H9 (cell line): ENCODE measurements around the gene TIMM17A. TPM values are rescaled to one million over a fixed set of nuclear protein-coding genes. Genes with fewer than 3 reads are reported as not detected.

ENCODE experiments used
- microRNA-seq: library from miRNA; unstranded; fragments of <30 nt; microRNA quantifications from one replicate; pipeline ENCODE4, GENCODE V29; 2020; ENCODE audit warnings: borderline microRNAs expressed
- total RNA-seq: library from RNA; stranded (reverse); gene quantifications from 2 replicates; pipeline ENCODE4 v1.2.1, GENCODE V29; 2021

The TIMM17A gene
- total RNA-seq, 1 experiment from 2014 or later = 60.9 TPM

Small RNA genes lying within 50 kb of the gene (microRNA-seq; reads per million reads assigned to microRNA genes)
- not detected for gene MIR6740

Other genes starting within 250 kb of the TIMM17A start
- gene IPO9, start 126.3 kb upstream of the TIMM17A start, total RNA-seq = 104 TPM in 2 replicates
- gene SHISA4, start 66.6 kb upstream of the TIMM17A start, total RNA-seq = 6.3 and 8.1 TPM in 2 replicates
- 0.31 and 0.44 TPM in 2 replicates for gene LMOD1, start 9.0 kb upstream of the TIMM17A start, total RNA-seq
- 49.2 and 49.9 TPM in 2 replicates for gene RNPEP, start 27.1 kb downstream of the TIMM17A start, total RNA-seq
- gene ELF3, start 55.1 kb downstream of the TIMM17A start, total RNA-seq = 9.1 and 10.4 TPM in 2 replicates
- gene GPR37L1, start 167.4 kb downstream of the TIMM17A start, total RNA-seq = 0.11 TPM in 2 replicates
- 58.6 and 67.2 TPM in 2 replicates for gene ARL8A, start 189.2 kb downstream of the TIMM17A start, total RNA-seq
- 0.22 and 0.72 TPM in 2 replicates for gene PTPN7, start 205.1 kb downstream of the TIMM17A start, total RNA-seq
- gene LGR6, start 238.3 kb downstream of the TIMM17A start, total RNA-seq = 0.66 and 1.0 TPM in 2 replicates